Measurements from ENCODE around the gene COL6A3. TPM values are rescaled to one million over a fixed set of nuclear protein-coding genes. Genes with fewer than 3 reads are reported as not detected.

The COL6A3 gene
- total RNA-seq, 1 experiment from 2014 or later: 0.57 TPM

- DNase-seq: peak in 1 of 2 experiments; percentile 39
- Histone ChIP-seq H2AFZ (no peak overlapping the region), H3K27me3 (ENCODE audit: insufficient read depth, low read depth) (peaks cover 4% of the 10 kb centered on the region; the same call in 1 of the 2 replicates), H3K4me3 (no peak overlapping the region), H3K36me3 (ENCODE audit: low read depth) (no peaks in the 10 kb centered on the region), H3K27ac (no peak overlapping the region), H3K4me2 (no peak overlapping the region), H3K9me3 (ENCODE audit: insufficient read depth, low read depth) (no peaks in the 10 kb centered on the region), H3K4me1 (replicated peaks; ENCODE audit: insufficient read depth) (no peaks in the 10 kb centered on the region), H3K9me2 (ENCODE audit: insufficient read depth) (no peaks in the 10 kb centered on the region), H3F3A (ENCODE audit: insufficient read depth, low read depth) (no peaks in the 10 kb centered on the region), H3K79me2 (ENCODE audit: low read depth) (no peaks in the 10 kb centered on the region), H4K20me1 (ENCODE audit: insufficient read depth) (no peaks in the 10 kb centered on the region)
- ChIA-PET CTCF (no interaction called here), POLR2A (ENCODE audit: unreplicated experiment) (interaction anchor here (0.5 kb wide), 1 partner anchor 57 kb away, joined by 3 read pairs; no protein-coding TSS in a partner anchor)
- no TSS peak for BruUV-seq (replicated peaks)
- TF ChIP-seq EZH2 (IDR thresholded peaks at IDR 0.05; ENCODE audit: low read depth) (no peak), CTCF (conservative IDR thresholded peaks at IDR 0.05) (peak; percentile 79)
- intact Hi-C loops (cut with micrococcal nuclease; ENCODE audit: unreplicated experiment): loop anchor here (1.0 kb wide), 1 partner anchor 151 kb away; no protein-coding TSS in a partner anchor
Observed at GRCh38 chr2:237322564-237322963, 91.4 kb downstream of the COL6A3 start.

- CTCF ChIA-PET: no interaction called here
- Histone ChIP-seq H3K27me3 (ENCODE audit: insufficient read depth, low read depth) (peaks cover 4% of the 10 kb centered on the region; the same call in 1 of the 2 replicates), H3K9me2 (ENCODE audit: insufficient read depth) (no peaks in the 10 kb centered on the region), H3K9me3 (ENCODE audit: insufficient read depth, low read depth) (no peaks in the 10 kb centered on the region), H3K4me3 (no peak overlapping the region), H3K4me1 (replicated peaks; ENCODE audit: insufficient read depth) (no peaks in the 10 kb centered on the region), H4K20me1 (ENCODE audit: insufficient read depth) (no peaks in the 10 kb centered on the region), H3K27ac (no peak overlapping the region), H3K36me3 (ENCODE audit: low read depth) (no peaks in the 10 kb centered on the region), H3F3A (ENCODE audit: insufficient read depth, low read depth) (no peaks in the 10 kb centered on the region), H3K79me2 (ENCODE audit: low read depth) (no peaks in the 10 kb centered on the region), H2AFZ (no peak overlapping the region), H3K4me2 (no peak overlapping the region)
- BruUV-seq (replicated peaks): no TSS peak
- DNase-seq: no peak
- intact Hi-C loops (cut with micrococcal nuclease; ENCODE audit: unreplicated experiment): loop anchor here (1.0 kb wide), 1 partner anchor 150 kb away; no protein-coding TSS in a partner anchor
- TF ChIP-seq EZH2 (IDR thresholded peaks at IDR 0.05; ENCODE audit: low read depth) (no peak), CTCF (conservative IDR thresholded peaks at IDR 0.05) (no peak)
- POLR2A ChIA-PET (ENCODE audit: unreplicated experiment): no interaction called here
Observed at GRCh38 chr2:237321746-237322145, 92.2 kb downstream of the COL6A3 start.

- CTCF ChIA-PET: interaction anchor here (0.6 kb wide), 1 partner anchor 144 kb away, joined by 7 read pairs; no protein-coding TSS in a partner anchor
- Histone ChIP-seq H3K4me1 (replicated peaks; ENCODE audit: insufficient read depth) (no peaks in the 10 kb centered on the region), H3K4me2 (no peak overlapping the region), H3K4me3 (no peak overlapping the region), H2AFZ (no peak overlapping the region), H3K27ac (no peak overlapping the region), H4K20me1 (ENCODE audit: insufficient read depth) (no peaks in the 10 kb centered on the region), H3K9me2 (ENCODE audit: insufficient read depth) (no peaks in the 10 kb centered on the region), H3K27me3 (ENCODE audit: insufficient read depth, low read depth) (peaks cover 4% of the 10 kb centered on the region; the same call in 1 of the 2 replicates), H3F3A (ENCODE audit: insufficient read depth, low read depth) (no peaks in the 10 kb centered on the region), H3K79me2 (ENCODE audit: low read depth) (no peaks in the 10 kb centered on the region), H3K9me3 (ENCODE audit: insufficient read depth, low read depth) (no peaks in the 10 kb centered on the region), H3K36me3 (ENCODE audit: low read depth) (no peaks in the 10 kb centered on the region)
- TF ChIP-seq CTCF (conservative IDR thresholded peaks at IDR 0.05): no peak
- no peak for TF ChIP-seq EZH2 (IDR thresholded peaks at IDR 0.05; ENCODE audit: low read depth)
- POLR2A ChIA-PET (ENCODE audit: unreplicated experiment): interaction anchor here (0.6 to 0.7 kb wide), 2 partner anchors 21 to 24 kb away, joined by 5 to 7 read pairs; no protein-coding TSS in a partner anchor
- no TSS peak for BruUV-seq (replicated peaks)
- intact Hi-C loops (cut with micrococcal nuclease; ENCODE audit: unreplicated experiment): no loop called here
- DNase-seq: no peak
Observed at GRCh38 chr2:237320801-237321560, 93.0 kb downstream of the COL6A3 start.

Data from PC-9 (cell line).